ENCODE data around the gene SH3PXD2A. TPM values are rescaled to one million over a fixed set of nuclear protein-coding genes. Genes with fewer than 3 reads are reported as not detected.

The SH3PXD2A gene
- total RNA-seq, 1 experiment from 2014 or later, result 3.4 TPM

DNA sequence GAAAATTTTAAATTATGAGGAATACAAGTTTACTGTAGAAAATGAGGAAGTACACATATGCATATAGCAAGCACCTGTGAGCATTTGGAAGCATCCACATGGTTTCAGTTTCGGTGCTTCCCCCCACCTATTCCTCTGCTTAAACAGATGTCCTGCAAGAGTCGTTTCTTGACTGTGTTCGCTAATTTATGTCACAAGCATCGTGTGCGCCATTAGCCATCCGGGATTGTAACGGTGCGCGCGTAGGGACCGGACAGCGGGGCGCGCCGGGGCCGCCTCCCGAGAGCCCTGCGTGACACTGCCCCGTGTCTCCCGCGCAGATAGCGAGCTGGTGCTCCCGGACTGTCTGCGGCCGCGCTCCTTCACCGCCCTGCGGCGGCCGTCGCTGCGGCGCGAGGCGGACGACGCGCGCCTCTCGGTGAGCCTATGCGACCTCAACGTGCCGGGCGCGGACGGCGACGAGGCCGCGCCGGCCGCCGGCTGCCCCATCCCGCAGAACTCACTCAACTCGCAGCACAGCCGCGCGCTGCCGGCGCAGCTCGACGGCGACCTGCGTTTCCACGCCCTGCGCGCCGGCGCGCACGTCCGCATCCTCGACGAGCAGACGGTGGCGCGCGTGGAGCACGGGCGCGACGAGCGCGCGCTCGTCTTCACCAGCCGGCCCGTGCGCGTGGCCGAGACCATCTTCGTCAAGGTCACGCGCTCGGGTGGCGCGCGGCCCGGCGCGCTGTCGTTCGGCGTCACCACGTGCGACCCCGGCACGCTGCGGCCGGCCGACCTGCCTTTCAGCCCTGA lies 271.0 kb downstream of the SH3PXD2A start:
- no peak for DNase-seq (ENCODE audit: low read depth)

DNA sequence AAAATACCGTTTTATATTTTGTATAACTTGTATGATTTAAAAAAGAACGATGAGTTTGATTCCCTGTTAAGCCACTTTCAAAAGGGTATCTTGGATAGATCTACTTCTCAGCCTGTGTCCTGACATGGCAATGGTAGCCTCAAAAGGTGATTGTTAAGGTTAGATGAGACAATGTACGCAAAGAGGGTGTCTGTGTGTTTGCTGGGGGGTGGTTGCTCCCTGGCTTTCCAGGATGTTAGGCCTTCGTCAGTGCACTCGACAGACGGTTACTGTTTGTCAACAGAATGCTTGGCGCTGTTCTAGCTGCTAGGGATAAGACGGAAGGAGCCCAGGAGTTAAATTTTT lies 271.5 kb downstream of the SH3PXD2A start:
- no peak for DNase-seq (ENCODE audit: low read depth)

DNA sequence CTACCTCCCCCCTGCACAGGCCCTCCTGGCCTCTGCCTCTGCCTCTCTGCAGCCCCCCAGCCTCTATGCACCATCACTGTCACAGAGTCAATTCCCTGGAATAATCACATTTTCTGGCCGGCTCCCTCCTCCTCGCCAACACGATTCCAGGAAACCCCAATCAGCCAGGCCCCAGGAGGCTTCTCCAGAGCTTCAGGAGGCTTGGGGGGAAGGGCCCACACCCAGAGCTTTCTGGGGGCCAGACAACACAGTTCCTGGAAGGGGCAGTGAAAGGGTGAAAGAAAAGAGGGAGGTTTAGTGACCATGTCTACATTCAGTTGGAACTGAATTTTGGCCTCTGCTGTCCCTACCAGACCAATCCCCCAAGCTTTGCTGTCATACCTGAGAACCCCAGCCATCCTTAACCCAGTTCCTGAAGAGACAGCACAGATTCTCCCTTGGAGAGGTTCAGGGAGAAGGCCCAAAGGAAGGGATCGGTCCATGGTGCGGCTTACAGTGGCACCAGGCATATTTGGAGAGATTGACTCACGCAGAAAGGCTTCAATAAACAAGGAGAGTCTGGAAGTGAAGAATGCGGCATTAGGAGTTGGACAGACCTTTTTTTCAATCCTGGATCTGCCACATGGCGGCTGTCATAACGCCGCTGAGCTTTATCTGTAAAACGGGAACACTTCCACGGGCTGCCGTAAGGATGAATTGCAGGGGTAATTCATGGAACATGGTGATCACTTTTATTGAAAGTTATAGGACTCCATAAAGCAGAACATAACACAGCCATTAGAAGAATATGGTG lies 272.8 kb downstream of the SH3PXD2A start:
- no peak for DNase-seq (ENCODE audit: low read depth)

DNA sequence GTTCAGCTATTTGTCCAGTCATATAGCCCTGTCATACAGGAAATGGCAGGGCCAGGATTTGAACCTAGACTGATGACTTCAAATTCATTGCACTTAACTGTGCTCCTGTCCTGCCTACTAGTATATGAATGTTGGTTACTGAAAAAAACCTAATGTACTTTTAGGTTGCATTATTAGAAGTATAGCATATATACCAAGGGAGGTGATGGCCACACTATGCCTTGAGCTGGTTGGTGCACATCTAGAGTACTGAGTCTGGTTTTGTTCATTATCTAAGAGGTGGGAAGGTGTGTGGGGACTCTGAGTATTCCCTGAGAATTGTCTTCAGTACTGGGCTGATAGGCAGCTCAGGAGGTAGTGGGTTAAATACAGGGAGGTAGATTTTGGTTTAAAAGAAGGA lies 273.9 kb downstream of the SH3PXD2A start:
- no peak for DNase-seq (ENCODE audit: low read depth)

DNA sequence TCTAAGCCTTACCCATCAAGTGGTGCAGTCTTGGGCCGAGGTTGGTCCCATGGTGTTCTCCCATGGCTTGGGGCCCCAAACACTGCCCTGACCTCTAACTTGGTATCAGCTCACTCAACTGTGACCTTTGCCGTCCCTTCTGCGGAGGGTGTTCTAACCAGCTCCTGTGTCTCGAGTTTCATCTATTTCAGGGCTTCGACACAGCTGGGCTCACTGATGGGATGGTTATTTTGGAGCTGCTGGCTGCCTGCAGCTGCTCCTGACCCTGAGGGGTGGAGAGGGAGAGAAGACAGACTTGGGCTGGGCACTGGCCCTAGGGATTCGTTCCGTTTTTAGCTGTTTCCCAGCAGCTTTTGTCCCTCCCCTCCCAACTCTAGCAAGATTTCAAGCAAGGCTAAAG lies 274.9 kb downstream of the SH3PXD2A start:
- no peak for DNase-seq (ENCODE audit: low read depth)

DNA sequence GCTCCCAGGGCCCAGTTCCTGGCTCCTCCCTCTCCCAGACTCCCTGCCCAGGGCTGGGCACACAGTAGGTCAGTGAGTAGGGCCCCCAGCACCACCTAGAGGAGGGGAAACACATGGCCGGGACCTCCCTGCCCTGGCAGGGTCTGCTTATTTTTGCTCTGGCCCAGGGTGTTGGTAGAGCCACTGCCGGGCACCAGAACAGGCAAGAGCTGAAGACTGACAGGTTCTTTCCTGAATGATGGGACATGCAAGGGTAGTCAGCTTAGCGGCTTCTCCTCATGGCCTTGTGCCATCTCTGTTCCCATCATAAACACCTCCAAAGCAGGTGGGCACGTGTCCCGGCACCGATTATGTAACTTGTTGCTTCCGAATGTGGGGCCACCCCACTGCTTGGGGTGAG lies 275.4 kb downstream of the SH3PXD2A start:
- DNase-seq (ENCODE audit: low read depth), result no peak

DNA sequence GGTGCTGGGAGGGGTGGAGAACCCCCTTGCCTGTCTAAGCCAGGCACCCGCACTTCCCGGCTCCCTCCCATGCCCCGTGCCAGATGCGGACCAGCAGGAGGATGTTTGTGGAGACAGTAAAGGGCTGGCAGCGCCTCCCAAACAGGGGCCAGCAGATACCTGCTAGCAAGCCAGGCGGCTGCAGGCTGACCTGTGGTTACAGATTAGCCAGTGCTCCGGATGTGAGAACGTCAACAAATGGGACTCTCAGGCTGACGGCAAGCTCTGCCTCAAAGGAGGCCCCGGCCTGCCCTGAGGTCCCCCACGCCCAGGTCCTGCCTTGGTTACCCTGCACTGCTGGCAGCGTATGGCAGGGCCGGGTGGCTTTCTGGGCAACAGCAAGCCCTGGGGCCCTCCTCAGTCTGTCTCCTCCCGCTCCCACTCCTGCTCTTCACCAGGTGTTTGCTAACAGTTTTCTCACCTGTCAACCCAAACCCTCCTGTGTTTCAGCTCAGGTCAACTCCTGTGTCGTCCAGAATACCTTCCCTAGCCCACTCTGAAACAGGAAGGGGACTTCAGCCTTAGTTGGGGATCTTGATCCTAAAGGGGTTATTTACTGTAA lies 276.5 kb downstream of the SH3PXD2A start:
- DNase-seq (ENCODE audit: low read depth), result peak; percentile 15

DNA sequence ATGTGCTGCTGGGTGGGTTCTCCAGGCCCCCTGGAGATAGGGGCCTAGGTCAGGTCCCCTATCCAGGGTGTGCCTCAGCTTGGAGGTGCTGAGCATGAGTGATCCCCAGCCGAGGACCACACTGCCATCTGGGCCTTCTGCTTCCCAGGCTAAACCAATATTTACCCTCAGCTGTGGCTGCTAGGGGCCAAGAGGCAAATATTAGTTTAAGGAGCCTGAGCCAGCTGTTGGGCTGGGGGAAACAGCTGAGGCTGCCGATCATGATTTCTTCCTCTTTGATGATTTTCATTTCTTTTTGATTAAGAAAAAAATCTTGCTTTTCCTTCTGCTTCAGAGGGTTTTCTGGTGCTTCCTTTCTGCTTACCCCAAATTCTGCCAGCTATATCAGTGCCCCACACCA lies 278.5 kb downstream of the SH3PXD2A start:
- DNase-seq (ENCODE audit: low read depth), result no peak

DNA sequence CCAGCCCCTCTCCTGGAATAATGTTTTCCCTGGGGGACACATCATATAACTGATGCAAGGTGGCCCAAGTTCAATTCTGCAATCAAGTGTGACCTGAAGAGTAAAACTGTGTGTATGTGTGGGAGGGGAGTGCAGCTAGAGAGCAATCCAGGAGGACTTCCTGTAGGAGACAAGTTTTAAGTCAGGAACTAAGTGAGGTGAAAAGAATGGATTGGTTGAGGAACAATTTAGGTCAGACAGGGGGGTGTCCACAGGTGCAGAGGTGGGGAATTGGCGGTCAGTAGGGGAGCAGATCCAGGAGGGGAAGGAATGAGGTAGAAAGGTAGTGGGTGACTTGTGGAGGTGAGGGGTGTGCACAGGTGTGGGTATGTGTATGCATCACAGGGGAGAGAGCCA lies 279.3 kb downstream of the SH3PXD2A start:
- DNase-seq (ENCODE audit: low read depth), result no peak

DNA sequence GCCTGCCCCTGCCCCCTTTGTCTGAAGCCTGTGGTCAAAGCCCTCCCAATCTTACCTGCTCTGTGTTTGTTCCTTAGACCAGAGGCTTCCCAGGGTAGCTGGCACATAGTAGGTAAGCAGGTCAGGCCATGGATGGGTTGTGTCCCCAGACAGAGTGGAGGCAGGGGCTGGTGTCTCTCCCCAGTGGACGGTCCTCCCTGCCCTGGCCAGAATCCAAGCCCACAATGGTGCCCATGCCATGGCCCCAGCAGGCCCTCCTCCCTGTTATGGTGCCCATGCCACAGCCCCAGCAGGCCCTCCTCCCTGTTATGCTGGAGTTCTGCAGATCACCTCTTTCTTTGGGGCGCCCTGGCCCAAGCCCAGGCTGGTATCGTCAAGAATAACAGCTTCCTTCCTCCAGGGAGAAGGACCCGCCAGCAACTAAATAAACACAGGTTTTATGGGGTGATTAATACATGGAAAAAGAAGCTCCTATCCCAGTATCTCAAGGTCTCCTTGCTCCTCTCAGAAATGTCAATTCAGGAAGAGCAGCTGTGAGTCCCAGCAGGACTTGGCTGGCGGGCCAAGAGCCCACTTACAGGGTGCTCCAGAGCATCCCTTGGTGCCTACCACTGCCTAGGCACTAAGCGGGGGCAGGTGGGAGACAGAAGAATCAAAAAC lies 279.8 kb downstream of the SH3PXD2A start:
- DNase-seq (ENCODE audit: low read depth), result no peak

DNA sequence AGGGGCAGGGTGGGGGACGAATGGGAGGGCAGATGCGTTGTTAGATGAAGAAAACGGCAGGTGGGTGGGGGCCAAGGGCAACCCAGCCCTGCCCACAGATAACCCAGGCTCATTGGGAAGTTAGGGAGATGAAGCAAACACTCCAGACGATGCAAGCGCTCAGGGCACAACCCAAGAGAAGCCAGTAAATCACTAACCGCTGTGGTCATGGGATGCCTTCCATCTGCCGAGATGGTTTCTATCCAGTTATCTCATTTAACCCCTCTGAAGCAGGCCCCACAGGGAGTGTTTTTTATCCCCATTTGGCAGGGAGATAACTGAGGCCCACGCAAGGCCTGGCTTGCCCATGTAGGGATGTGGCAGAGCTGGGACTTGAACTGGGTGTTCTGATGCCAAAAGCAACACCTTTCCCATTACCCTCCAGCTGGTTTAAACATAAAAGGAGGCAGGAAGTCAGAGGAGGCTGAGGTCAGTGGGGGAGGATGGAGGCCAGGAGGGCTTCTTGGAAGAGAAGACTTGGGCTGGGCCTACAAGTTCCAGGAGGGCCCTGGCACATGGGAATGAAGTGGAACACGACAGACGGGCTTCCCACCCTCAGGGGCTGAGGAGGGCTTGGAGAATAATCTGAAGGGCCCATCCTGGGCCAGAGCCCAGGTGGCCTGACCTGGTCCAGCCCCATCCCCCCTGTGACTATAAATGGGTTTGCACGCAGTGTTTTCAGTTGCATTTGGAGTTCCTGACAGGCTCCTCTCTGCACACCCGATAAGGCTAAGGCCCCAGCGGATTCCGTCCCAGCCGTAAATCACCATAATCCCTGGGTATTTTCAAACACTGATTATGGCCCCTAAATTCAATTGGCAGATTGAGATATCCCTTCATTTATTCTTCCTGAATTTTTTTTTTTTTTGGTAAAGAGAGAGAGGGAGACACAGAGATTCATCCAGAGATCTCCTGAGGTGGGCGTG lies 281.0 kb downstream of the SH3PXD2A start:
- DNase-seq (ENCODE audit: low read depth), result no peak

DNA sequence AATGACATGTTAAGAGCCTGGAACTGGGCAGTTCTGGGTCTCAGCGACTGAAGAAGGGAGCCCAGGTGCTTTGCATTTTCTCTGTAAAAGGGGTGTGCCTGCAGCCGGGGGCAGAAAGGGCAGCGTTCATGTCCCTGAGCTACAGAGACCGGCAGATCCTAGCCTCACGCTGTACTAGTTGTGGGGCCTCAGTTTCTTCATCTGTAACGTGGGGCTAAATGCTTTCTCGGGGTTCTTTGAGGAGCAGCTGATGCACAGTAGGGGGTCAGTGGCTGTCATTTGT lies 282.2 kb downstream of the SH3PXD2A start:
- DNase-seq (ENCODE audit: low read depth), result no peak

DNA sequence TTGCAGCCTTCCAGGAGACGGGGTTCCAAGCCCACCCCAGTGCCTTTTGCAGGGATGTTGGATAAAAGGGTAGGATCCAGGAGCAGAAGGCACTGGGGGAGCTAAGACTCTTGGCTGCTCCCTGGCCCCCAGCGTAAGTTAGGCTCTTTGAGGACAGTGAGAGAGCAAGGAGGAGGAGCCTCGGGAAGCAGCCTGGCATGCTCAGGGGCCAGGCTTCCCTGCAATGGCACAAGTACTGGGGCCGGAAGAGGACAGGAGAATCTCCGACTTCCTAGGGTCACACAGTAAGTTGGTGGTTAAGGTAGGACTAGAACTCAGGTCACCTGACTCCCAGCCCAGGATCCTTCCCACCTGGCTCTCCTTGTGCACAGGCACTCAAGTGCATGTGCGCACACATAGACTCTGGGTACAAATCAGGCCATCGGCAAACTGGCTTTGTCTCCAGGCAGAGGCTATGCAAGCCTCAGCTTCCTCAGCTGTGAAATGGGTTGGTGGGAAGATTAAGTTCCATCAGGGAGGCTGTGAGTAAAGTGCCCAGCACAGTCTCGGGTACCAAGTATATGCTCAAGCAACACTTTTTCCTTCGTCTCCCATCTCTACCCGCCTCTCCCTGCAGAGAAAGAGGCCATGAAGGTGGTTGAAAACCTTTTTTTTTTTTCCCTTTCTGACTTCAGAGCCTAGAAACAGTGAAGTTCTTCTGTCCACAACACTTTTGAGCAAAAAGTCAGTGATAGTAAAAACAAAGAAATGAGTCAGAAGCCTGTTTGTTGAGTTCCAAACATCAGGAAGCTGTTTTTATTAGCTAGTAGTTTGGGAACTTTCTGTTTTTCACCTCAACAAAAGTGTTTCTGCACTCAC lies 282.8 kb downstream of the SH3PXD2A start:
- DNase-seq (ENCODE audit: low read depth), result no peak

DNA sequence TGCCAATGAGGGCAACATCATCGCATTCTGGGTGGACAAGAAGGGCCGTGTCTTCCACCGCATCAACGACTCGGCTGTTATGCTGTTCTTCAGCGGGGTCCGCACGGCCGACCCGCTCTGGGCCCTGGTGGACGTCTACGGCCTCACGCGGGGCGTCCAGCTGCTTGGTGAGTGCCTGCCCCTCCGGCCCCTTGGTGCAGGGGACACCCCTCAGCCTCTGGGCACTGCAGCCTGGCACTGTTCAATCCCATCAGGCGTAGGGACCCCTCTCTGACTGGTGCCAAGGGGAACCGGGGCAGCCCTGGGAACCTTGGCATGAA lies 283.8 kb downstream of the SH3PXD2A start:
- DNase-seq (ENCODE audit: low read depth), result no peak

DNA sequence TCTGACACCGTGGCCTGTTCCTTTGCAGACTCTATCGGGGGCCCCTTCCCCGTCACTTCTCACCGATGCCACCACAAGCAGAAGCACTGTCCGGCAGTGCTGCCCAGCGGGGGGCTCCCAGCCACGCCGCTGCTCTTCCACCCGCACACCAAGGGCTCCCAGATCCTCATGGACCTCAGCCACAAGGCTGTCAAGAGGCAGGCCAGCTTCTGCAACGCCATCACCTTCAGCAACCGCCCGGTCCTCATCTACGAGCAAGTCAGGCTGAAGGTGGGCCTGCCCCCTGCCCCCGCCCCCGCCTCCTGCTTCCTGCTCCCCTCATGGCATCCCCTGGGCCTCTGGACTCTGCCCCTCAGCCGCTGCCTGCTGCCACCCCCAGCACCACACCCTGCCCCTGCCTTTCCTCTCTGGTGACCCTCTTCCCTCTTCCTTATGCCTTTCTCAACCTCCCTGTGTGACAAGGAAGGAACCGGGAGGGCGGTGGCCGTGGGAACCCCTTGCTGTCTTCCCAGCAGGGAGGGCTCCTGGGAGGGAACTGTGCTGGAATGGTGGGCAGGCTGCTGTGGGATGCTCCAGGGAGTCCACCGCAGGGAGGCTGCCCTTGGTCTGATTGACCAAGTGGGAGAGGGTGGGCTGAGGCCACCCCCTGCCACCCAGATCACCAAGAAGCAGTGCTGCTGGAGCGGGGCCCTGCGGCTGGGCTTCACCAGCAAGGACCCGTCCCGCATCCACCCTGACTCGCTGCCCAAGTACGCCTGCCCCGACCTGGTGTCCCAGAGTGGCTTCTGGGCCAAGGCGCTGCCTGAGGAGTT lies 284.3 kb downstream of the SH3PXD2A start:
- no peak for DNase-seq (ENCODE audit: low read depth)

DNA sequence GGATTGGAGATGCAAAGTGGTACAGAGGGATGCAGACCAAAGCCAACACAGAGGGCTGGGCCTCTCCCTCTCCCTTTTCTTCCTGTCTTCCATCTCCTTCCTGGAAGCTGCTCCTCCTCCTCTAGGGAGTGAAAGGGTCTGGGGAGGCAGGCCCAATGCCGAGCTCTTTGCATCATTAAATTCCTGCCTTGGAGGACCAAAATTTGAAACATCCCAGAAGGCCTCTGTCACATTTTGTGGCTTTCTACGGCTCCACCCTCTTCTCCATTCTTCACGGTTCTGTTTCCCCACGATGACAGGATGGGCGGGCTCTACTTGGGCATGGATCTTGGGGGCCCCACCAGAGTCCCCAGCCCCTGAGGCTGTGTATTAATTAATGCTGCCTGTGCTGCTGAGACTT lies 285.5 kb downstream of the SH3PXD2A start:
- DNase-seq (ENCODE audit: low read depth), result no peak

DNA sequence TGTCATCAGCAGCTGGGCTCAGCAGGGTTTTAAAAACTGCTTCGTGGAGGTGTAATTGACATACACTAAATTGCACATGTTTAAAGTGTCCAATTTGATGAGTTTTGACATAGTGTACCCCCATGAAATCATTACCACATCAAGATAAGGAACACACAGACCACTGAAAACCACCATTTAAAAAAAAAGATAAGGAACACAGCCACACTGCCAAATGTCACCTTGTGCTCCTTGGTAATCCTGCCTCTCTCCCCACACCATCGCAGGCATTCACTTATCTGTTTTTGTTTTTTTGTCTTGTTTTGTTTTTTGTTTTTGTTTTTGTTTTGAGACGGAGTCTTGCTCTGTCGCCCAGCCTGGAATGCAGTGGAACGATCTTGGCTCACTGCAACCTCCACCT lies 286.9 kb downstream of the SH3PXD2A start:
- DNase-seq (ENCODE audit: low read depth), result no peak

DNA sequence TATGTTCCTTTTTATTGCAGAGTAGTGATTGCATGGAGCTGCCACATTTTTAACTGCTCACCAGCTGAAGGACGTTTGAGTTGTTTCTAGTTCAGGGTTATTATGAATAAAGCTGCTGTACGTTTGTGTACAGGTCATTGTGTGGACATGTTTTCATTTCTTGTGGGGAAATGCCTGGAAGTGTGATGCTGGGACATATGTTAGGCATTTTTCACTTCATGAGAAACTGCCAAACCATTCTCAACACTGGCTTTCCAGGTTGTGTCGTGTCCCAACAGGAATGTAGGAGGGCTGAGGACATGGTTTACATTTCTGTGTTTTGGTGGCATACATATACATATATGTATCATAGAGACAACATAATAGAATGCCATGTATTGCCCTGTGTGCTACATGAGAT lies 288.8 kb downstream of the SH3PXD2A start:
- DNase-seq (ENCODE audit: low read depth), result no peak

DNA sequence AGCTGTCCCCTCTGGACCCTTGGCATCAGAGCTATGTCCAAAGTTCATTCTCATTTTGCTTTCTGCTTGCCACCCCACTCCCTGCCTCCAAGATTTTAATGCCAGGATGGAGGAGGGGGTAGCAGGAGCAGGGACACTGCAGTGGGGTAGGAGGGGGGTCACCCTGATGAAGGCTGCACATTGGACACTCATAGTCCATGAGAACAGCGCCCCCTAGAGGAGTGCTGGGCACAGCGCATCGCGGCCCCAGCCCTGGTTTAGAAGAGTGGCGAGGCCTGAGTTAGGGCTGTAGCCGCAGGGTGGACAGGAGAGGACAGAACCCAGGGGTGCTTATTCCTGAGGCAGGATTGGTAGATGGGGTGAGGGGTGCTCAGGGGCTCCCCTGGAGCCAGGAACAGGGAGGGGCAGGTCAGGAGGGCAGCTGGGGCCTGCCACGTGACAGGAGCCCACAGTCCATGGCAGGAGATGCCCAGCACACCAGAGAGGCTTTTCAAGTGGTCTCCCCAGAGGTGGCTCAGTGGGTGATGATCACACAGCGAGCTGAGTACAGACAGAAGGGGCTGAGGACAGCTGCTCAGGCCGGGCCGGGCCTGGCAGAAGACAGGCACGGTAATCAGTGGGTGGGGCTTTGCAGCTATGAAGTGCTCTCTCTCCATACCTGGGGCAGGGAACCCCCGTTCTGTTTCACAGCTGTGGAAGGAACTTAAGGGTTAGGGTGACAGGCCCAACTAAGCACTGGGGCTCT lies 290.4 kb downstream of the SH3PXD2A start:
- peak; percentile 40 for DNase-seq (ENCODE audit: low read depth)
